Endometrium (tissue), 2 donors: ENCODE results near the gene AQP12B.
"Not testable (repeated sequence)": the region's sequence is repeated elsewhere in the genome, so short reads cannot be mapped to it uniquely, and the experiment has no call there.

Source experiments
- FAIRE-seq: peaks from 2 replicates; lab custom pipeline; 2012; peaks lifted over from hg19 to GRCh38; lab: Jason Lieb, UNC
- donor health status: control.
- donor health status: control.

AQP12B gene

GRCh38 chr2:240682431-240683224, at the start of gene AQP12B:
TSS of gene AQP12B (minus strand) at chr2:240682885. CDS start at chr2:240682837, 48 bp downstream.
- FAIRE-seq: not testable (repeated sequence)

- FAIRE-seq: no peak
These were observed 49.5 kb upstream of the AQP12B start for GRCh38 chr2:240732184-240732583.

GRCh38 chr2:240731178-240731545, 48.5 kb upstream of the AQP12B start:
- FAIRE-seq: no peak

GRCh38 chr2:240730501-240731177, 48.0 kb upstream of the AQP12B start:
- no peak for FAIRE-seq

GRCh38 chr2:240728827-240729226, 46.1 kb upstream of the AQP12B start:
- no peak for FAIRE-seq

GRCh38 chr2:240728361-240728760, 45.7 kb upstream of the AQP12B start:
- FAIRE-seq: no peak

GRCh38 chr2:240727913-240728312, 45.2 kb upstream of the AQP12B start:
- no peak for FAIRE-seq

- FAIRE-seq: no peak
These were observed 44.8 kb upstream of the AQP12B start for GRCh38 chr2:240727439-240727838.

- FAIRE-seq: no peak
These were observed 44.2 kb upstream of the AQP12B start for GRCh38 chr2:240726876-240727275.

- no peak for FAIRE-seq
These were observed 43.0 kb upstream of the AQP12B start for GRCh38 chr2:240725671-240726070.

- no peak for FAIRE-seq
These were observed 42.6 kb upstream of the AQP12B start for GRCh38 chr2:240725266-240725665.

- FAIRE-seq: no peak
These were observed 41.7 kb upstream of the AQP12B start for GRCh38 chr2:240724431-240724830.

- FAIRE-seq: no peak
These were observed 41.2 kb upstream of the AQP12B start for GRCh38 chr2:240723851-240724250.

- FAIRE-seq: no peak
These were observed 40.4 kb upstream of the AQP12B start for GRCh38 chr2:240722796-240723735.

- no peak for FAIRE-seq
These were observed 39.7 kb upstream of the AQP12B start for GRCh38 chr2:240722376-240722775.

- FAIRE-seq: no peak
These were observed 39.0 kb upstream of the AQP12B start for GRCh38 chr2:240721596-240722180.

GRCh38 chr2:240720686-240721595, 38.3 kb upstream of the AQP12B start:
- FAIRE-seq: no peak

- no peak for FAIRE-seq
These were observed 37.2 kb upstream of the AQP12B start for GRCh38 chr2:240719676-240720545.

- FAIRE-seq: no peak
These were observed 36.3 kb upstream of the AQP12B start for GRCh38 chr2:240718896-240719490.
